ENCODE data around the gene ARFGAP1.

DNA sequence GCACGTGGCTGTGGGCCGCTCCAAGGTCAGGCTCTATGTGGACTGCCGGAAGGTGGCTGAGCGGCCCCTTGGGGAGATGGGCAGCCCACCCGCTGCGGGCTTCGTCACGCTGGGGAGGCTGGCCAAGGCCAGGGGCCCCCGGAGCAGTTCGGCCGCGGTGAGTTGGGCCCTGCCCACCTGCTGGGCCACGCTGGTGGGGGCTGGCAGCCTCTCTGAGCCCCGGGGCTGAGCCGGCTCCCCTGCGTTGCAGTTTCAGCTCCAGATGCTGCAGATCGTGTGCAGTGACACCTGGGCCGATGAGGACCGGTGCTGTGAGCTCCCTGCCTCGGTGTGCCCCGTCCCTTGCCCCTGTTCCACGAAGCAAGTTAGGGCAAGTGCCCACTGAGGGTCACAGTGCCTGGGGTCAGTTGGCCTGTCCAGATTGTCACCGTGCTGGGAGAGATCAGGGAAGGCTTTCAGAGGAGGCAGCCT is 47.5 kb downstream of the ARFGAP1 start:
- TF ChIP-seq, protein P1, sequence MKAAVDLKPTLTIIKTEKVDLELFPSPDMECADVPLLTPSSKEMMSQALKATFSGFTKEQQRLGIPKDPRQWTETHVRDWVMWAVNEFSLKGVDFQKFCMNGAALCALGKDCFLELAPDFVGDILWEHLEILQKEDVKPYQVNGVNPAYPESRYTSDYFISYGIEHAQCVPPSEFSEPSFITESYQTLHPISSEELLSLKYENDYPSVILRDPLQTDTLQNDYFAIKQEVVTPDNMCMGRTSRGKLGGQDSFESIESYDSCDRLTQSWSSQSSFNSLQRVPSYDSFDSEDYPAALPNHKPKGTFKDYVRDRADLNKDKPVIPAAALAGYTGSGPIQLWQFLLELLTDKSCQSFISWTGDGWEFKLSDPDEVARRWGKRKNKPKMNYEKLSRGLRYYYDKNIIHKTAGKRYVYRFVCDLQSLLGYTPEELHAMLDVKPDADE (IDR thresholded peaks at IDR 0.05), result no peak
- TF ChIP-seq JUNB (IDR thresholded peaks at IDR 0.05; ENCODE audit: unreplicated experiment), result no peak
- TF ChIP-seq POLR2AphosphoS5 (IDR thresholded peaks at IDR 0.05; ENCODE audit: low read depth), result no peak
- TF ChIP-seq, protein P2, sequence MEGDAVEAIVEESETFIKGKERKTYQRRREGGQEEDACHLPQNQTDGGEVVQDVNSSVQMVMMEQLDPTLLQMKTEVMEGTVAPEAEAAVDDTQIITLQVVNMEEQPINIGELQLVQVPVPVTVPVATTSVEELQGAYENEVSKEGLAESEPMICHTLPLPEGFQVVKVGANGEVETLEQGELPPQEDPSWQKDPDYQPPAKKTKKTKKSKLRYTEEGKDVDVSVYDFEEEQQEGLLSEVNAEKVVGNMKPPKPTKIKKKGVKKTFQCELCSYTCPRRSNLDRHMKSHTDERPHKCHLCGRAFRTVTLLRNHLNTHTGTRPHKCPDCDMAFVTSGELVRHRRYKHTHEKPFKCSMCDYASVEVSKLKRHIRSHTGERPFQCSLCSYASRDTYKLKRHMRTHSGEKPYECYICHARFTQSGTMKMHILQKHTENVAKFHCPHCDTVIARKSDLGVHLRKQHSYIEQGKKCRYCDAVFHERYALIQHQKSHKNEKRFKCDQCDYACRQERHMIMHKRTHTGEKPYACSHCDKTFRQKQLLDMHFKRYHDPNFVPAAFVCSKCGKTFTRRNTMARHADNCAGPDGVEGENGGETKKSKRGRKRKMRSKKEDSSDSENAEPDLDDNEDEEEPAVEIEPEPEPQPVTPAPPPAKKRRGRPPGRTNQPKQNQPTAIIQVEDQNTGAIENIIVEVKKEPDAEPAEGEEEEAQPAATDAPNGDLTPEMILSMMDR (conservative IDR thresholded peaks at IDR 0.05; ENCODE audit: low read depth in 2 of 2), result no peak
- TF ChIP-seq REST (IDR thresholded peaks at IDR 0.05; ENCODE audit: unreplicated experiment), result no peak
- no peak for TF ChIP-seq EZH2phosphoT487 (IDR thresholded peaks at IDR 0.05; ENCODE audit: unreplicated experiment)
- no peak for TF ChIP-seq EZH2 (IDR thresholded peaks at IDR 0.05; ENCODE audit: low read depth, unreplicated experiment)
